ENCODE measurements around the gene MAN2B1.
"Not testable (repeated sequence)": the region's sequence is repeated elsewhere in the genome, so short reads cannot be mapped to it uniquely, and the experiment has no call there.

MAN2B1 gene

GRCh38 chr19:12666265-12667048 lies at the start of gene MAN2B1, which contains the start of gene WDR83:
Gene MAN2B1 (minus strand): TSS chr19:12666742. CDS start chr19:12666701, 41 bp downstream.
Gene WDR83 (plus strand): TSS chr19:12666807. CDS start chr19:12669791, 2,984 bp downstream.
- DNase-seq, result peak; percentile 15

GRCh38 chr19:12715929-12716328 lies 49.4 kb upstream of the MAN2B1 start:
- DNase-seq, result no peak

GRCh38 chr19:12715102-12715501 lies 48.6 kb upstream of the MAN2B1 start:
- no peak for DNase-seq

DNA sequence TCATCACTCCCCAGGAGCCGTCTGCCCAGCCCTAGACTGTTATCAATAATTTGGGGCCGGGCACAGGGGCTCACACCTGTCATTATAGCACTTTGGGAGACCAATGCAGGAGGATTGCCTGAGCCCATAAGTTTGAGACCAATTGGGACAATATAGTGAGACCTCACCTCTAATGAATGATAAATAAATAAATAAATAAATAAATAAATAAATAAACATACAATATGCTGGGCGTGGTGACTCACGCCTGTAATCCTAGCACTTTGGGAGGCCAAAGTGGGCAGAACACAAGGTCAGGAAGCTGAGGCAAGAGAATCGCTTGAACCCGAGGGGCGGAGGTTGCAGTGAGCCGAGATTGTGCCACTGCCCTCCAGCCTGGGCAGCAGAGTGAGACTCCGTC lies 46.8 kb upstream of the MAN2B1 start:
- DNase-seq, result not testable (repeated sequence)

DNA sequence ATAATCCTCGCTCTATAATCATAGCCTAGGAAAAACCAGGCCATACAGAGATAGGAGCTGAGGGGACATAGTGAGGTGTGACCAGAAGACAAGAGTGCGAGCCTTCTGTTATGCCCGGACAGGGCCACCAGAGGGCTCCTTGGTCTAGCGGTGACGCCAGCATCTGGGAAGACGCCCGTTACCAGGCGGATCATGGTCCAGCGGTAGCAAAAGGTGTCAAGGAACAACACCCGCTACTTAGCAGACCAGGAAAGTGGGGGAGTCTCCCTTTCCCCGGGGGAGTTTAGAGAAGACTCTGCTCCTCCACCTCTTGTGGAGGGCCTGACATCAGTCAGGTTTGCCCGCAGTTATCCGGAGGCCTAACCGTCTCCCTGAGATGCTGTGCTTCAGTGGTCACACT lies 45.5 kb upstream of the MAN2B1 start:
- DNase-seq, result not testable (repeated sequence)

- DNase-seq, result no peak
These were observed 44.6 kb upstream of the MAN2B1 start for GRCh38 chr19:12711187-12711586.

- DNase-seq, result no peak
These were observed 42.1 kb upstream of the MAN2B1 start for GRCh38 chr19:12708641-12709040.

DNA sequence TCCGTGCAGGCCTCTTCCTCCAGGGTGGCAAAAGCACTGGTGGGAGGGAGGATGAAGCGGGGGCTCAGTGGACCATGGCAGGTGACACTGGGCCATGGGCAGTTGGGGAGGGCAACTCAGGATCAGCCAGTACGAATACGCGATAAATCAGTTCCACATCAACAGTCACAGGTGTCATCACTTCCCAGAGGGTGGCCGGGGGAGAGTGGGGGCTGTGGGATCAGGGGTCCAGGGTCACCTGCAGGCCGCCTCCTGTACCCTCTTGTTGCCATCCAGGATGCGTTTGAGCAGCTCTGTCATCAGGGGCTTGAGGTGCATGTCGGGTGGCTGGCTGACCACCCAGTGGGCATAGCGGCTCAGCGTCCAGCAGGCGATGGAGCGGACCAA lies 39.8 kb upstream of the MAN2B1 start:
- no peak for DNase-seq

GRCh38 chr19:12705654-12706331 lies 39.3 kb upstream of the MAN2B1 start:
- DNase-seq, result no peak

DNA sequence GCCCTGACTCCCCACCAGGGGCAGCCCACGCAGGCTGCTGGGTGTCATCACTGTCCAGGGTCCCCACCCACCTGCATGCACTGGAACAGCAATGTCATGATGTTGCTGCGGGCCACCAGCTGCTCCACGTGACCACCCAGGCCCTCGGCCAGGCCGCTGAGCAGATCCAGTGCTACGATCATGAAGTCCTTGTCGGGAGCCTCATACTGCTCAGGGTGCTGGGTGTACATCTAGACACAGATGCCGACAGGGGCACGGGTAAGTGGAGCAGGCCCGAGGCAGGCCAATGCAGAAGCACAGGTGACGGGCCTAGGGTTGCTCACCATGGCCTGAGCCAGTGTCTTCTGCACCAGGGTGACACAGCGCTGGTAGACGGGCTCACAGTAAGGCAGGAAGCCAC lies 38.6 kb upstream of the MAN2B1 start:
- DNase-seq, result no peak

- DNase-seq, result no peak
These were observed 36.5 kb upstream of the MAN2B1 start for GRCh38 chr19:12703046-12703445.

- no peak for DNase-seq
These were observed 35.2 kb upstream of the MAN2B1 start for GRCh38 chr19:12701596-12702282.

DNA sequence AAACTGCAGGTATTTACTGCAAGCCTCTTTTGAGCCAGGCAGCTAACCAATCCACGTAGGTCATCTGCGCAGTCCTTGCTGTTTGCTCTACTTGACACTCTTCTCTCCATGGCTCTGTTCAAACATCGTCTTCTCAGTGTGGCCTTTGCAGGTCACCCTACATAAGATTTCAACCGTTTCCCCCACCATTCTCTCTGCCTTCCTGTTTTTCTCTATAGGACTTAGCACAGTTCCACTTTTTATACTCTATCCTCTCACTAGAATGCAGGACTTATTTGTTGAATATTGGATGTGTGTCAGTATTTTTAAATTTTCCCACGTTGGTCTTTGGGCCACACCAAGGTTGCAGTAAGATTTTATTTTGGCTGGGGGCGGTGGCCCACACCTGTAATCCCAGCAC lies 31.6 kb upstream of the MAN2B1 start:
- DNase-seq, result no peak

- not testable (repeated sequence) for DNase-seq
These were observed 30.9 kb upstream of the MAN2B1 start for GRCh38 chr19:12697425-12697824.

GRCh38 chr19:12696366-12697335 lies 30.1 kb upstream of the MAN2B1 start, which contains the start of gene FBXW9:
Gene FBXW9 (minus strand): TSS chr19:12696631. CDS start chr19:12696581, 50 bp downstream.
- DNase-seq, result peak; percentile 41

DNA sequence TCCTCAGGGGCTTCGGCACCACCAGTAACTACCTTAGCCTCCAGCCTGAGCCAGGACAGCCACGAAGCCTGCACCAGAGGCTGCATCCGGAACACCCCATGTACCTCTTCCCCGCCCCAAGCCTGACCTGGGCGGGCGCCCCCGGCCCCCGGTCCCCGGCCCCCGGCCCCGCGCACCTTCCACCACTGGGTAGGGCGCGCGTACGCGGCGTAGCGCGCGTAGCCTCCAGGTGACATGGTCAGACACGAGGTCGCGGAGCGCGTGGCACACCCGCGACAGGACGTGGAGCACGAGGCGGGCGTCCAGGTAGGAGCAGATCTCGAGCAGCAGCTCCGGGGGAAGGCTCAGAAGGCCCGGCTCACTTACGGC lies 29.4 kb upstream of the MAN2B1 start:
- no peak for DNase-seq

GRCh38 chr19:12695514-12695913 lies 29.0 kb upstream of the MAN2B1 start:
- no peak for DNase-seq

GRCh38 chr19:12695096-12695495 lies 28.6 kb upstream of the MAN2B1 start:
- DNase-seq, result no peak

DNA sequence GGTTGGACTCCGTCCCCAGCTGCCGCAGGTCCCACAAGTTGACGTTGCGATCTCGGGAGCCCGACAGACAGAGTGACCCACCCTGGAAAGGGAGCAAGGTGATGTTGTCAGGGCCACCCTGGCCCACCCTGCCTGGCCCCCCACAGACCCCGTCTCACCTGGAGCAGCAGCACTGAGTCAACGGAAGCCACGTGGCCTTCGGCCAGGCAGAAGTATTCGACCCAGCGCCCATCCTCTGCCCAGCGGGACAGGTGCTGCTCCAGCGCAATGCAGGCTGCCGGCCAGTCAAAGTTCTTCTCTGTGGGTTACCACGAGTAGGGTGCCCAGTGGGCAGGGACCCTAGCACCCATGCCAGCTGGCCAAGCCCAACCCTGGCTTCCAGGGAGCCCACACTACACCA lies 28.1 kb upstream of the MAN2B1 start:
- no peak for DNase-seq

DNA sequence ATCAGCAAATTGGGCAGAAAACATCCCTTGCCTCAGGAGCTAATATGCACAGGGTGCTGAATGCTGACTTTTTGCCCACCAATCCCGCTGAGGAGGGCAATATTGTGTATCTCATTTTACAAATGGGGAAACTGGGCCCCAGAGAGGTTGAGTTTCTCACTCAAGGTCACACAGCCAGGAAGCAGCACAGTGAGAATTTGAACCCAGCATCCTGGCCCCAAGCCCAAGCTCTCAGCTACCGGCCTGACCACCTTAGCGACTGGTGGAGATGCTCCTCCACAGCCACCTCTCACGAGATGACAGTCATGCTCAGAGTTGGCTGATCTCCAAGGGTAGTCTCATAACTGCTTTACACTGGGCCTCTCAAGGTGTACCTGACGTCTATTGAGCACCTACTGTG lies 26.4 kb upstream of the MAN2B1 start:
- DNase-seq, result no peak

GRCh38 chr19:12689581-12690216 lies 23.2 kb upstream of the MAN2B1 start:
- no peak for DNase-seq

DNA sequence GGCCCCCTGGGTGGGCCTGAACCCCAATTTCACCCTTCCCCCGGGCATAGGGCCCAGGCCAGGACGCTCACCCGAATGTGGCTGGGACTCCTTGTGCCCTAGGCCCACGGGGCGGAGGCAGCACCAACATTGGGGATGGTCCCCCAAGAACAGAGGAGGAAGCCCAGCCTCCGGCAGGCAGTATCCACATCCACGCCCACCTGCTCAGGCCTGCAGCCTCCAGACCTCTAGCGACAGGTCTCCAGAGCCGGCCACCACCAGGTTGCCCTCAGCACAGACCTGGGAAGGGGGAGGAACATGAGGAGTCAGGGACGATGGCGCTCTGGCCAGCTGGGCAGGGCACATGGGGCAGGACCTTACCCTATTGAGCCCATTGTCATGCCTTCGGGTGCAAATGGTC lies 22.5 kb upstream of the MAN2B1 start:
- DNase-seq, result no peak
